ENCODE results near the gene BLVRB.

Gene BLVRB

DNA sequence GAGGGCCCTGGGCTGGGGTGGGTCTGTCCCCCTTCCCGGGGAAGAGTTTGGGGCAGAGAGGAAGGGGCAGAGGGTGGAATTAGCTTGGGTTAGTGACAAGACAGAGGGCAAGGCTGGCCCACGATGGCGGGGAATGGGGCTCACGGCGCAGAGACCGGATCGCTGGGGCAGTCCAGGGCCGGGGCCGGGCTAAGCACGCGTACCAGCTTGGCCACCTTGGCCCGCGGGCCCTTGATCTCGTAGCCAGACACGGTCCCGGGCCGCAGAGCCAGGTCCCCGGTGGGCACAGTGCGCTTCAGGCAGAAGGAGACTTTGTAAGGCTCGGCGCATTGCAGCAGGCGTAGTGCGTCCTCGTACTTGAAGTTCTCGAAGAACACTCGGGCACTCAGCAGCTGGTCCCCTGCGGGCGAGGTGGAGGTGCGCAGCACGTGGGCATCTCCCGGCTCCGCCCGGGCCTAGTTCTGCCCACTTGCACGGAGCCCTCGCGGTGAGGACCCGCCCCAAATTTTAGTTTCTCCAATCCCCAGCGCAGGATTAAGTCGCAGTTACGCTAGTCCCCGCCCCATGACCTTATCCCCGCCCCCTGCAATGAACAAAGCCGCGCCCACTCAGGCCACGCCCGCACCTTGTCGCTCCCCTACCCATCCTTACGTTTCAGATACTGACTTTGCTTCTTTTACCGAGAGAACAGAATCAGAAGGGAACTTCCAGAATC, 67.0 kb downstream of the BLVRB start:
- DNase-seq, result no peak
